SKM-1 (cell line): Measurements from ENCODE around the gene MBD3L2B.
A peak's percentile ranks its signal among the peaks of the same experiment; 100 is the strongest.

ENCODE experiments used
- DNase-seq: peaks from one replicate; lab custom pipeline; 2025; ENCODE audit not compliant: unreplicated experiment; lab: John Stamatoyannopoulos, UW

MBD3L2B gene

GRCh38 chr19:7013678-7014077 lies 7.6 kb downstream of the MBD3L2B start:
- DNase-seq = no peak

GRCh38 chr19:7010722-7011593 lies 10.3 kb downstream of the MBD3L2B start:
- DNase-seq = no peak

DNA sequence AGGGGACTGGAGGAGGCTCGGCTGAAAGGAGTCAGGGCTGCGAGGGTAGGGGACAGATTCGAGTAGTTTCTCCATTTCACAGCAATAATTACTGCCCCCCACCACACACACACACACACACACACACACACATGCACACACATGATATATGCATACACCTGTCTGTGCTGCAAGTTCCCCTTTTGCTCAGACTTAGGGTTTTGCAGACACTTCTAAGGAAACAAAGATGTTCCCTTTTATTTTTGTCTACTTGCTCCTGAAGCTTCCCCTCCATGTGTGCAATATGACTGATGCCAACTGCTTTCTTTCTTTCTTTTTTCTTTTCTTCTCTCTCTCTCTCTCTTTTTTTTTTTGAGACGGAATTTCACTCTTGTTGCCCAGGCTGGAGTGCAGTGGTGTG lies 13.4 kb downstream of the MBD3L2B start:
- no peak for DNase-seq

- no peak for DNase-seq
Measured at GRCh38 chr19:7006135-7006704, 15.0 kb downstream of the MBD3L2B start.

DNA sequence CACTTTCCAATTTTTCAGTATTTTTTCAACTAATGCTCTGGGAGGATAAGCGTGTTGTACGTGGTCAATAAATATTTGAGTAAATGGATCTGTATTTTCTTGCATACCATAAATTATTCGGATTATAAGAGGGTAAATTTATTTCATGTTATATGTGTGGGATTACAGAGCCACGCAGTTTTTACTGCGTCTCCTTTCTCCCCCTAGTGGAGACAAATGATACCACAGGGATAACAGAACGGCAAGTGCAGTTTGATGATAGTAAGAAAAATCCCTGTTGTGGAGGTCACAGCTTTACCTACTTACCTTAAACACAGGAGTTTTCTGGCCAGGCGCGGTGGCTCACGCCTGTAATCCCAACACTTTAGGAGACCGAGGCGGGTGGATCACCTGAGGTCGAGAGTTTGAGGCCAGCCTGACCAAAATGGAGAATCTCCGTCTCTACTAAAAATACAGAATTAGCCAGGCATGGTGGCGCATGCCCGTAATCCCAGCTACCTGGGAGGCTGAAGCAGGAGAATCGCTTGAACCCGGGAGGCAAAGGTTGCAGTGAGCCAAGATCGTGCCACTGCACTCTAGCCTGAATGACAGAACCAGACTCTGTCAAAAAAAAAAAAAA lies 16.8 kb downstream of the MBD3L2B start:
- DNase-seq = no peak

DNA sequence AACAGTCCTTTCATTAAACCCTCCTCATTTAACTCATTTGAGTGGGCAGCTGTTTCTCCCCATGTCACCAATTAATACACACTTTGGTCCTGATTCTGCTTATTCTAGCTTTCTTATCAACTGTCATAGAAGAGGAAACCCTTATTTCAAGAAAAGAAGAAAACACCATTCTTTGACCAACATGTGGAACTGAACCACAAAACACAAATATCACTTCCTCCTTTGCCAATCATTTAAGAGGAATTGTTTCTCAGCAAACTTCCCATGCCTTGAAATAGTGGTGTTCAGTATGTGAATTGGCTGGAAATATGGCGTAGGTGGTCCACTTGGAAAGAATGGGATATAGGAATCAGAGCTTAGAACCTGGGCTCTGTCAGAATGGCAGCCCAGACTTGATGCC lies 20.4 kb downstream of the MBD3L2B start:
- no peak for DNase-seq

DNA sequence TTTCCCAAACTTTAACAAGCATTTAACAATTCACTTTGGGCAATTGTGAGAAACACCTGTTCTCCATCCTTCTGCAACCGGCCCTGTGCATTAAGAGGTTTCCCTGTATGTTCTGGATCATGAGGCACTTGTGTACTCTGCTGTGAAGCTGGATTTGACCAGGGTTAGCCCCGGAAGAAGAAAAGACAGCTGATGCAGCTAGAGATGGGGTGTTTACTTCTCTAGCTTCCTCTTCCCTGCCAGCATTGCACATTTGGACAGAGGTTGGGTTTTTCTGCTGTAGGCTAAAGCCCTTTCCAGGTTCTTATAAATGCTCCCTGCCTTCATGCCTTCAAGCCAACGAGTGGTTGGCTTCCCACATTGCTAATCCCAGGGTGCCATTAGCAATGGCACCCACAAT lies 20.9 kb downstream of the MBD3L2B start:
- DNase-seq = no peak

DNA sequence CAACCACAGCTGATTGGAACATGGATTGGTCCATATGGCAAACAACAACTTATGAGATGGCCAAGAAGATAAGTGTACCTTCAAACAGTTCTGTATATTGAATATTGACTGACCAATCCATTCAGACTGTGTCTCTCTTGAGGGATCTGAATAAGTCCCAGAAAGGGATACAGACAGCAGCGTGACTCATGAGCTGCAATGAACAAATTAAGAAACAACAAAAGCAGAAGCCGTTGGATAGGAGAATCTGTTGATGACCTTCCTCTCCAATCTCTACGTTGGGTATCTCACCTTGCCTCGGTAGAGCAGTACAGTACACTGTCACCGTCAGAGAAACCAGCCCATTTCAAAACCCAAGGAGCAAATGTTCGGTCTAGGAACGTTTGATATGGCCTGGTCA lies 21.3 kb downstream of the MBD3L2B start:
- DNase-seq = no peak

GRCh38 chr19:6997679-6998445 lies 23.4 kb downstream of the MBD3L2B start:
- DNase-seq = peak; percentile 72

- no peak for DNase-seq
Measured at GRCh38 chr19:6996810-6997209, 24.4 kb downstream of the MBD3L2B start.

DNA sequence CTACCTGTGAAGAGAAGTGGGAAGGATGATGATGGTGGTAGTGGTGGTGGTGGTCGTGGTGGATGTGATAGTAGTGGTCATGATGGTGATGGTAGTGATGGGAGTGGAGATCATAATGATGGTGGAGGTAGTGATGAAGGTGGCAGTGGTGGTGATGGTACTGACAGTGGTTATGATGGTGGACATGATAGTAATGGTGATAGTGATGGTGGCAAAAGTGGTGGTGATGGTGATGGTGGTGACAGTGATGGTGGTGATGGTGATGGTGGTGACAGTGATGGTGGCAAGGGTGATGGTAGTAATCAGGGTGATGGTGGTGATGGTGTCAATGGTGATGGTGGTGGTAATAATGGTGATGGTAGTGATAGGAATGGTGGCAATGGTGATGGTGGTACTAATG lies 26.2 kb downstream of the MBD3L2B start:
- DNase-seq = no peak

DNA sequence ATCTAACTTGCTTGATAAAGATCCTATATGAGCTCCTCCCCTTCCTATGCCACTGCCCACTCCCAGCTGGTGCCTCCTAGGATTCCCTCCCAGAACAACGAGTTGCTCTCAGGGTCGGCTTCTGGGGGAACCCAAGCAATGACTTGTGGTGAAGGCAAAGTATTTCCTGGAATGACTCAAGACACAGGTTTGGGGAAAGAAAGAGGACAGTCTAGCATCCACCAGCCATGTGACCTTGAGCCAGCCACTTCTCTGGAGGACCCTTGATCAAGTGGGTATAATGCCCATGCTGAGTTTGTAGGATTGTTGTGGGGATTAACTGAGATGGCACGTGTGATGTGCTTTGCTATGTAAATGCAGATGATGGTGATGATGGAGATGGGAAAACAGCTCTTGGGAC lies 33.0 kb downstream of the MBD3L2B start:
- no peak for DNase-seq

DNA sequence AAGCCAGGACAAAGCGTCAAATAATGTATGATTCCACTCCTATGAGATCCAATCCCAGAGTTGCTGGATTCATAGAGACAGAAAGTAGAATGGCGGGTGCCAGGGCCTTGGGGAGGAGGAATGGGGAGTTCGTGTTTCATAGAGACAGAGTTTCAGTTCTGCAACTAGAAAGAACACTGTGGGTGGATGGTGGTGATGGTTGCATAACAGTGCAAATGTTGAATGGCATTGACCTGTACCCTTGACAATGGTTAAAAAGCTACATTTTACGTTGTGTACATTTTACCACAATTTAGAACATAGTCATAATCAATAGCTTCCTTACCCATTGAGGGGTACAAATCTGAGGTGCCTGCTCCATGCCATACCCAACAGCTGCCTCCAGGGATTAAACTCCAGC lies 33.4 kb downstream of the MBD3L2B start:
- DNase-seq = peak; percentile 29

- no peak for DNase-seq
Measured at GRCh38 chr19:6983448-6983847, 37.8 kb downstream of the MBD3L2B start.

DNA sequence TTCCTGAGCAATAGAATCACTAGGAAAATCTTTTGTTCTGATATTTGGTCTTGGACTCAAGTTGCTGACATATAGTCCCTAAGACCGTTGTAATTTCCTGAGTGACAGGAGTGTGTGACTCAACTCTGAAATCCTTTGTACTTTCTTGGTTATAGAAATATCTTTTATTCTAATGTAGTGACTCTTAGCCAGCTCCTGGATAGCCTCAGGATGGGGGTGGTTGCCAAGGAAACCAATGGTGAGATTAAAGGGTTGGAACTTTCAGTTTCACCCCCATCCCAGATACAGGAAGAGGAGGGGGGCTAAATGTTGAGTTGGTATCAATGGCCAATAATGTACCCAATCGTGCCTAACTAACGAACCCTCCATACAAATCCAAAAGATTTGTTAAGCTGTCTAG lies 41.8 kb downstream of the MBD3L2B start:
- no peak for DNase-seq

DNA sequence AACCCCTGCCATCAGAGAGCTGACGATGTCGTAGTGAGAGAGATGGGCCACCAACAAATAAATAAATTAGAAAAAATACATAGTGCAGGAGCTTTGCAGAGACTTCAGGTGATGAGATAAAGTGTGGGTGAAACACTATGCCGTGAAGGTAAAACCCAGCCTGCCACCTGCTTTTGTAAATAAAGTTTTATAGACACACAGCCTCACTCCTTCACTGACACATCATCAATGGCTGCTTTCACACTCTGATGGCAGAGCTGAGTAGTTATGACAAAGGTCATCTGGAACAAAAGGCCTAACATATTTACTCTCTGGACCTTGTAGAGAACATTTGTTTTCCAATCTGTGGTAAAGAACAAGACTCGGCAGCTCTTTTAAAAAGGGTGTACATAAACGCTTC lies 45.0 kb downstream of the MBD3L2B start:
- DNase-seq = no peak

DNA sequence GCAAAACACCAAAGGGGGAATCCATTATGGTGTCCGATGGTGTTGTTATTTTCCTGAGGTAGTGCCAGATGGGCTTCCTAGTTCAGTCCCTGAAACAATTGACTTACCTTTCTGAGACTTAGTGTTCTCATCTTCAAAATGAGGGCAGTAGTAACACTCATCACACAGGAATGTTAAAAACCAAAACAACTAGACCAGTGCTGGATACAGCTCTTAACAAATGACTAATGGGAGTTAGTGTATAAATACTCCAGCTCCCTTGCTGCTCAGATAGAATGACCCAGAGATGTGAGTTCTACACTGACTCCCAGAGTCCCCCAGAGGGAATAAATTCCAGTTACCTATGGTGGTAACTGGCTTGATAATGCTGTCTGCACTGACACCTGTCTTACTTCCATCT lies 49.9 kb downstream of the MBD3L2B start:
- no peak for DNase-seq

DNA sequence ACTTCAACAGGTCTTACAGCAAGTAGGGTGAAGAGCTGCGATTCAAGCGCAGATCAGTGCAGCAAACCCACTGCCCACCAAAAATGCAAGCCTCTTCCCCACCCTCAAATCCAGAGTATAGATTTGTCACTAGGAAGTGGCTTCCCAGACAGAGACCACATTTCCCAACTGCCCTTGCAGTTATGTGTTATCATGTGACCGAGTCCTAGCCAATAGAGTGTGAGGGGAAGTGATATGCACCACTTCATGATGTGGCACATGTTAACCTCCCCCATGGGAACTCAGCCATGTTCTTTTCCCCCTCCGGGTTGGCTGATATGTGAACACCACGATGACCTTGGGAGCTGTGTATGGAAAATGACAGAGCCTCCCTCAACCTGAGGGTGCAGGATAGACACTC lies 50.8 kb downstream of the MBD3L2B start:
- peak; percentile 73 for DNase-seq

- DNase-seq = peak; percentile 59
Measured at GRCh38 chr19:6970021-6970420, 51.2 kb downstream of the MBD3L2B start.

GRCh38 chr19:6969490-6969889 lies 51.7 kb downstream of the MBD3L2B start:
- no peak for DNase-seq
